ENCODE results near the gene SLC47A2.

Gene SLC47A2

GRCh38 chr17:19741832-19742457 is 25.6 kb upstream of the SLC47A2 start:
- FAIRE-seq (no peak), DNase-seq (ENCODE audit: insufficient read length, low spot score) (no peak)
- TF ChIP-seq CTCF (IDR thresholded peaks at IDR 0.05; ENCODE audit: insufficient read depth, missing control alignments), result no peak

GRCh38 chr17:19740933-19741332 is 24.5 kb upstream of the SLC47A2 start:
- FAIRE-seq (no peak), DNase-seq (ENCODE audit: insufficient read length, low spot score) (no peak)
- TF ChIP-seq CTCF (IDR thresholded peaks at IDR 0.05; ENCODE audit: insufficient read depth, missing control alignments), result no peak

- FAIRE-seq (no peak), DNase-seq (ENCODE audit: insufficient read length, low spot score) (no peak)
- no peak for TF ChIP-seq CTCF (IDR thresholded peaks at IDR 0.05; ENCODE audit: insufficient read depth, missing control alignments)
These were observed 23.1 kb upstream of the SLC47A2 start for GRCh38 chr17:19739241-19740201.

GRCh38 chr17:19738757-19739156 is 22.4 kb upstream of the SLC47A2 start:
- no peak for DNase-seq (ENCODE audit: insufficient read length, low spot score)
- TF ChIP-seq CTCF (IDR thresholded peaks at IDR 0.05; ENCODE audit: insufficient read depth, missing control alignments), result no peak
- no peak for FAIRE-seq

GRCh38 chr17:19738073-19738449 is 21.7 kb upstream of the SLC47A2 start:
- DNase-seq (ENCODE audit: insufficient read length, low spot score) (no peak), FAIRE-seq (no peak)
- no peak for TF ChIP-seq CTCF (IDR thresholded peaks at IDR 0.05; ENCODE audit: insufficient read depth, missing control alignments)

- no peak for FAIRE-seq
- TF ChIP-seq CTCF (IDR thresholded peaks at IDR 0.05; ENCODE audit: insufficient read depth, missing control alignments), result no peak
- DNase-seq (ENCODE audit: insufficient read length, low spot score), result no peak
These were observed 21.1 kb upstream of the SLC47A2 start for GRCh38 chr17:19737305-19738072.
